ENCODE results near the gene SREBF2.

The SREBF2 gene

DNA sequence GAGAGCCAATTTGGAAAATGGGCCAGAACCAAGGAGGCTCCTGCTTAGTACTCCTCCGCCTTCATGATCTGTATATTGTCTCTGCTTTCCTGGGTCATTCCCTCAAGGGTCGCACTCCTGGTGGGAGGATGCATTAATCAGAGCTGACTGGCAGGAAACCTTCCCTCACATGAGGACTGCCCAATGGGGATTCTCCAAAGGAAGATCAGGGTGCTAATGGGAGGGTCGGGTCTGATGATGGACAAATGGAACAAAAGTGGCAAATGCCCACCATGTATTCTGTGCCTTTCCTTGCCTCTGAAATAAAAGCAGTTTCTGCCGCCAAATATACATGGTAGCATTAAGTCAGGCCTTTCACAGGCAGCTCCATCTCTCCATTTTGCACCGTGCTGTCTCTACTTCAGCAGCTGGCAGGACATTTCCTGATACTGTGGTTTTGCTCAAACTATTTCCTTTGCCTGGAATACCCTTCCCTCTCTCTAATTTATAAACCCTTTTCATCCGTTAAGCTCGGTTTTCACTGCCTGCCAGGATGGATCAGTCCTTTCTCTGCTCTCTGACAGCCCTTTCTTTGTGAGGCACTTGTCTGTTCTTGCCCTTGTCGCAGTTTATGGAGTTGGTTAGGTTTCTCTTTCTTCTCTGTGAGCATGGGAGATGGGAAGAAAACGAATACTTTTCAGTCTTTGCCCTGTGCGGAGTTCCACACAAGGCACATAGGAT is 13.5 kb downstream of the SREBF2 start:
- TF ChIP-seq SIN3A (IDR thresholded peaks at IDR 0.05; ENCODE audit: borderline replicate concordance, insufficient read depth, low read length), result no peak
- TF ChIP-seq POLR2AphosphoS5 (IDR thresholded peaks at IDR 0.05; ENCODE audit: low read depth, low read length), result no peak
- no peak for TF ChIP-seq FOXP2 (optimal IDR thresholded peaks at IDR 0.05; ENCODE audit: borderline replicate concordance, extremely low read depth, extremely low read length, insufficient read depth)
- no peak for TF ChIP-seq TAF1 (IDR thresholded peaks at IDR 0.05; ENCODE audit: borderline replicate concordance, insufficient read depth, low read length)
- TF ChIP-seq, protein P1, sequence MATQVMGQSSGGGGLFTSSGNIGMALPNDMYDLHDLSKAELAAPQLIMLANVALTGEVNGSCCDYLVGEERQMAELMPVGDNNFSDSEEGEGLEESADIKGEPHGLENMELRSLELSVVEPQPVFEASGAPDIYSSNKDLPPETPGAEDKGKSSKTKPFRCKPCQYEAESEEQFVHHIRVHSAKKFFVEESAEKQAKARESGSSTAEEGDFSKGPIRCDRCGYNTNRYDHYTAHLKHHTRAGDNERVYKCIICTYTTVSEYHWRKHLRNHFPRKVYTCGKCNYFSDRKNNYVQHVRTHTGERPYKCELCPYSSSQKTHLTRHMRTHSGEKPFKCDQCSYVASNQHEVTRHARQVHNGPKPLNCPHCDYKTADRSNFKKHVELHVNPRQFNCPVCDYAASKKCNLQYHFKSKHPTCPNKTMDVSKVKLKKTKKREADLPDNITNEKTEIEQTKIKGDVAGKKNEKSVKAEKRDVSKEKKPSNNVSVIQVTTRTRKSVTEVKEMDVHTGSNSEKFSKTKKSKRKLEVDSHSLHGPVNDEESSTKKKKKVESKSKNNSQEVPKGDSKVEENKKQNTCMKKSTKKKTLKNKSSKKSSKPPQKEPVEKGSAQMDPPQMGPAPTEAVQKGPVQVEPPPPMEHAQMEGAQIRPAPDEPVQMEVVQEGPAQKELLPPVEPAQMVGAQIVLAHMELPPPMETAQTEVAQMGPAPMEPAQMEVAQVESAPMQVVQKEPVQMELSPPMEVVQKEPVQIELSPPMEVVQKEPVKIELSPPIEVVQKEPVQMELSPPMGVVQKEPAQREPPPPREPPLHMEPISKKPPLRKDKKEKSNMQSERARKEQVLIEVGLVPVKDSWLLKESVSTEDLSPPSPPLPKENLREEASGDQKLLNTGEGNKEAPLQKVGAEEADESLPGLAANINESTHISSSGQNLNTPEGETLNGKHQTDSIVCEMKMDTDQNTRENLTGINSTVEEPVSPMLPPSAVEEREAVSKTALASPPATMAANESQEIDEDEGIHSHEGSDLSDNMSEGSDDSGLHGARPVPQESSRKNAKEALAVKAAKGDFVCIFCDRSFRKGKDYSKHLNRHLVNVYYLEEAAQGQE (IDR thresholded peaks at IDR 0.05; ENCODE audit: insufficient read depth in 1 of 2, low read depth in 2 of 2, low read length in 2 of 2), result no peak

DNA sequence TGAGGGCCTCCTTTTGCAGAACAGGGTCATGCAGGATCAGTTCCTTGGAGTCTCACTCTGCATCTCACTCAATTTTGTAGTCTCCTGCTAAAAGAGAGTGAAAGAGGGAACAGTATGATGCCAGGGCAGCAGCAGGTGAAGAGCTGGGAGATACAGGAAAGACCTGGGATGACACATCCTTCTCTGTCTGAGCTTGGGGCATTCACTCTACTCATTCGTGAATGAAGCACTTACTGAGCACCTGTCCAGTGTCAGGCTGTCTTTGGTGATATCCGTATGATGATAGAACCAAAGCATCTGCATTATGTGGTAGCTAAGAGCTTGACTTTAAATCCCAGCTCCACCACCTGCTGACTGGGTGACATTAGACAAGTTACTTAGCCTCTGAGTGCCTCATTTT is 14.4 kb downstream of the SREBF2 start:
- TF ChIP-seq POLR2AphosphoS5 (IDR thresholded peaks at IDR 0.05; ENCODE audit: low read depth, low read length) (no peak), TAF1 (IDR thresholded peaks at IDR 0.05; ENCODE audit: borderline replicate concordance, insufficient read depth, low read length) (no peak), FOXP2 (optimal IDR thresholded peaks at IDR 0.05; ENCODE audit: borderline replicate concordance, extremely low read depth, extremely low read length, insufficient read depth) (no peak), SIN3A (IDR thresholded peaks at IDR 0.05; ENCODE audit: borderline replicate concordance, insufficient read depth, low read length) (no peak)
- TF ChIP-seq, protein P1 (IDR thresholded peaks at IDR 0.05; ENCODE audit: insufficient read depth in 1 of 2, low read depth in 2 of 2, low read length in 2 of 2), result no peak

DNA sequence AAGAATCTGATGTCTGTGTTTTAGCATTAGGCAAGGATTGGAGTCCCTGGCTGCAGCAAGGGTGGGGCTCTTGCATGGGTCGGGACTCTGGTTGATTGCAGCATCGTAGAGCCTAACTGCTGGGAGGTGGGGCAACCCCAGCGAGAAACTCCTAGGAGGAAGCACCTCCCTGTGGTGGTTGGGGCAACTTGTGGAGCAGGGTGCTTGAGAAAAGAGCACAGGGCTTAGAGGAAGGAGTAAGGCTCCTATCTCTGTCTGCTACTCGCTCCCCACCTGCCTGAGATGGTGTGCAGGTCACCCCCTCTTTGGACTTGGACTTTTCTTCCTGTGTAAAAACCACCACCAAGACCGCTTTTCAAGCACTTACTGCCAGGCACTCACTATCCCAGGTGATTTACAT is 15.6 kb downstream of the SREBF2 start:
- TF ChIP-seq SIN3A (IDR thresholded peaks at IDR 0.05; ENCODE audit: borderline replicate concordance, insufficient read depth, low read length) (no peak), TAF1 (IDR thresholded peaks at IDR 0.05; ENCODE audit: borderline replicate concordance, insufficient read depth, low read length) (no peak), POLR2AphosphoS5 (IDR thresholded peaks at IDR 0.05; ENCODE audit: low read depth, low read length) (no peak)
- TF ChIP-seq, protein P1 (IDR thresholded peaks at IDR 0.05; ENCODE audit: insufficient read depth in 1 of 2, low read depth in 2 of 2, low read length in 2 of 2), result no peak

DNA sequence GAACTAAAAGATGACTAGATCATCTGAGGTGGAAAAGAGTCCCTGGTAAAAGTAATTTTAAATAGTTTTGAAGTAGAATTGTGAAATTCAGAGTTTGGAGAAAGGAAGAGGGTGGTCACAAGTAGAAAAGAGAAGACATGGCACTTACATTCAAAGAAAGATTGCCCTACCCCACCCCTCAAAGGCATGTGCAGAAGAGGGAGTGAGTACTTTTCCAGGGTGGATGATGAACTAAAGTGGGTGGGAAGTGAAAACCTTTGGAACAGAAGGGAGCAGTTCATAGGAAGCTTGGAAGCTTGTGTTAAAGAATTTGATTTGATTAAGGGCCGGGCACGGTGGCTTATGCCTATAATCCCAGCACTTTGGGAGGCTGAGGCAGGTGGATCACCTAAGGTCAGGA is 23.6 kb downstream of the SREBF2 start:
- no peak for TF ChIP-seq TAF1 (IDR thresholded peaks at IDR 0.05; ENCODE audit: borderline replicate concordance, insufficient read depth, low read length)
- no peak for TF ChIP-seq FOXP2 (optimal IDR thresholded peaks at IDR 0.05; ENCODE audit: borderline replicate concordance, extremely low read depth, extremely low read length, insufficient read depth)
- no peak for TF ChIP-seq SIN3A (IDR thresholded peaks at IDR 0.05; ENCODE audit: borderline replicate concordance, insufficient read depth, low read length)
- TF ChIP-seq, protein P1 (IDR thresholded peaks at IDR 0.05; ENCODE audit: insufficient read depth in 1 of 2, low read depth in 2 of 2, low read length in 2 of 2), result no peak

Measured in PFSK-1 (cell line).